Neural cell (in vitro differentiated cells): ENCODE data around the gene CACNA2D2.
A peak's percentile ranks its signal among the peaks of the same experiment; 100 is the strongest.

Experiments used
- EP300 ChIP-seq: fragments of 450-650 bp; conservative IDR thresholded peaks from 2 replicates; pipeline ENCODE4 v1.6.1; 2014; ENCODE audit warnings: antibody characterized with exemption, mild to moderate bottlenecking, moderate library complexity; ENCODE audit not compliant: poor library complexity, severe bottlenecking
- TF ChIP-seq, protein P1 (sequence below): fragments of 450-650 bp; IDR thresholded peaks from 2 replicates; pipeline ENCODE4 v1.5.1; 2014; ENCODE audit warnings: antibody characterized with exemption, mild to moderate bottlenecking, moderate library complexity; ENCODE audit not compliant: poor library complexity, severe bottlenecking

DNA sequence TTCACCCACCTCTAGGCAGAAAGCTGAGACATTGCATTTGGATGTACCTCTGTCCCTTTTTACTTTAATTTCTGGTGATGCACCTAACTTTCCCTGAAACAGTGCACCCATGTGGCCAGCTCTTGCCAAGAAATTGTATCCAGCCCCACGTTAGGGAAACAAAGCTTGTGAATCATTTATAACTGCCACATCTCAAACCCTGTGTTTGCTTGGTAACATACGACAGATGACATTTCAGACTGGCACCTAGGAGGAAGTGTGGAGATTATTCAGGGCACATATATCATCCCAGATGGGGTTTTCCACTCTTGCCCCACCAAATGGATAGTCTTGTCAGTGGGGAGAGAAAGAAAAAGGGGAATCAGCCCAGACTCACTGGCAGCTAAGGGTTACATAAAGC, 150.7 kb downstream of the CACNA2D2 start:
- no peak for TF ChIP-seq EP300
- TF ChIP-seq, protein P1, sequence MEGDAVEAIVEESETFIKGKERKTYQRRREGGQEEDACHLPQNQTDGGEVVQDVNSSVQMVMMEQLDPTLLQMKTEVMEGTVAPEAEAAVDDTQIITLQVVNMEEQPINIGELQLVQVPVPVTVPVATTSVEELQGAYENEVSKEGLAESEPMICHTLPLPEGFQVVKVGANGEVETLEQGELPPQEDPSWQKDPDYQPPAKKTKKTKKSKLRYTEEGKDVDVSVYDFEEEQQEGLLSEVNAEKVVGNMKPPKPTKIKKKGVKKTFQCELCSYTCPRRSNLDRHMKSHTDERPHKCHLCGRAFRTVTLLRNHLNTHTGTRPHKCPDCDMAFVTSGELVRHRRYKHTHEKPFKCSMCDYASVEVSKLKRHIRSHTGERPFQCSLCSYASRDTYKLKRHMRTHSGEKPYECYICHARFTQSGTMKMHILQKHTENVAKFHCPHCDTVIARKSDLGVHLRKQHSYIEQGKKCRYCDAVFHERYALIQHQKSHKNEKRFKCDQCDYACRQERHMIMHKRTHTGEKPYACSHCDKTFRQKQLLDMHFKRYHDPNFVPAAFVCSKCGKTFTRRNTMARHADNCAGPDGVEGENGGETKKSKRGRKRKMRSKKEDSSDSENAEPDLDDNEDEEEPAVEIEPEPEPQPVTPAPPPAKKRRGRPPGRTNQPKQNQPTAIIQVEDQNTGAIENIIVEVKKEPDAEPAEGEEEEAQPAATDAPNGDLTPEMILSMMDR, result peak; percentile 37
